ENCODE results near the gene TAGLN2.
A peak's percentile ranks its signal among the peaks of the same experiment; 100 is the strongest.

The TAGLN2 gene

DNA sequence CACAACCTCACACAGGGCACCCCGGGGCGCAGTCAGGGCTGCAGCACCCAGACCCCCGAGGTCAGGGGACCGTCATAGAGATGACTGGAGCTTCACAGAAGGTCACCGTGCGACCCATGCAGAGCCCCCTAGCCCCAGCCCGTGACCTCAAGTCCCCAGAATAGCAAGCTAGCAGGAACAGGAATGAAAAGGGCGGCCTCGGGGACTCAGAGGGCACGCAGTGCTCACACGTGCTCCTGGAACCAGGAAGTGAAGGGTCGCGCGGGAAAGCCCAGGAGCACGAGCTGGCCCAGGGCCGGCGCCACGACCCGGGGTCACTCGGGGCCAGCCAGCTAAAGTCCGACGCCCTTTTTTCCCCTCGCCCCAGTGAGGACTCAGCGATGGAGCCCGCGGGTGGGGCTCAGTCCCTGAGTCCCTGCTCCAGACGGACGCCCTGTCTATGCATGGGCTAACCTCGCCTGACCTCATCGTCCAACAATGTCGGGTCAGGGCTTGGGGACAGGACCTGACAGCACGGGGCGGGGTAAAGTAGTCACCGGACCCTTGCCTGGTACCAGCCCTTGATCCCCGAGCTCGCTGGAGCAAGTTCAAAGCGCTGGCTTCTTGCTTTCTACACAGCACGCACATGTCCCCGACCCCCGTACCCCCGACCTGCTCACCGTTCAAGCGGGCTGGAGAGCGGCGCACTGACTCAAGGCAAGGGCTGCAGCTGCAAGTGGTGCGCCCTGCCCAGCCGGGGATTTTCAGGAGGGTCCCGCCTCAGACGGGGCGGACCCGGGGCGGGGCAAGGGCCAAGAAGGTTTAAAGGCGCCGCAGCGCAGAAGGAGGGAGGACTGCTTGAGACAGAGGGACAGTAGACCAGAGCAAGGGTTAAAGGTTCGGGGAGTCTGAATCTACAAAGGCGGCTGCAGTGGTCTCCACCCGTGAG is at the start of gene TAGLN2:
TSS of gene TAGLN2 (minus strand) at position 717 of the 928 bp plus-strand sequence. CDS start 4,998 bp downstream, outside the sequence.
- no peak for DNase-seq

DNA sequence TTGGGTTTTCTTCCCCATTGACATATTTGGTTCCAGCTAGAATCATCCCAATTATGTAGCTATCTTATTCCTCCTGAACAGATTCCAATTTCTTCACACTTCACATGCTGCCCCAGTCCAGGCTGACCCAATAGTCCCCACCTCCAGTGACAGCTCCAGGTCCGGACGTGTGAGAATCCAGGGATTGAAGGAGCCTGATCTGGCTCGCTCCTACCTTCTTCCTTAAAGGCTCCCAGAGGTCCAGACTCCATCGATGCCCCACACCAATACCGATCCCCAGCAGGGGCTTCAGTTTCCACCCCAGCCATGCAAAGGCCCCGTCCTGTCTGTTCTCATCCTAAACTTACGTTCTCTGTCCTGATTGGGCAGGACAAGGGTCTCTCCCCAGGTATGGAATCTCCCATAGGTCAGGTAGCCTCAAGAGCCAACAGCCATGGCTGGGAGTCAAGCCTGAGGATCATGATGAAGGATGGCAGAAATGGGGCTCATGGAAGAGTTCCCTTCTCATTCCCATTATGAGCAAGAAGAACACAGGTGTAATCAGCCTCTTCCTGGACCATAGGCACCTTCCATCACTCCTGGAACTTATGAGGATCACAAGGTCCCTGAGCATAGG is 49.2 kb upstream of the TAGLN2 start:
- no peak for DNase-seq

DNA sequence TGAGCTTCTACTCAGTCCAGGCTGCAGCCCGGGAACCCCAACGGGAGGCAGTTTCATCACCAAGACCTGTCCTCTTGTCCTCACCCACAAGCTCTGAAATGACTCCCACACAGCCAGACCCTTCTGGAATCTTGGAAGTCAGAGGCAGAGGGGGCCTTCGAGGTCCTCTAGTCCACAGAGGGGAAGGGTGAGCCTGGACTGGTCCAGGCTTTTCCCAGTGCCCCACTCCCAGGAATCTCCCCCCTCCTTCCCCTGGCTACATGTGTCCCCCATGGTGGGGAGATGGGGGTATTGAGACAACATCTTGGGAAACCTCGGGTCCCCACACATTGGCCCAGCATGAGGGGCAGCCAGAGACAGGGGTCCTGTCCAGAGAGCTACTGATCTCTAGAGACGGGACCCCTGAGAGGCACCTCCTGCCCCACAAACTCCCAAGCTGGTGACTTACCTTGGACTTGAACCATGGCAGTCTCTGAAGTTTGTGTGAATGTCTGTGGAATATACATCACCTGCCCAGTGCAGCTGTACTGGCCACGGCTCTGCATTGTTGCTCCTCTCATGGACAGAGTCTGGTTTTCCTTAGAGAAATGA is 48.1 kb upstream of the TAGLN2 start:
- DNase-seq: no peak

DNA sequence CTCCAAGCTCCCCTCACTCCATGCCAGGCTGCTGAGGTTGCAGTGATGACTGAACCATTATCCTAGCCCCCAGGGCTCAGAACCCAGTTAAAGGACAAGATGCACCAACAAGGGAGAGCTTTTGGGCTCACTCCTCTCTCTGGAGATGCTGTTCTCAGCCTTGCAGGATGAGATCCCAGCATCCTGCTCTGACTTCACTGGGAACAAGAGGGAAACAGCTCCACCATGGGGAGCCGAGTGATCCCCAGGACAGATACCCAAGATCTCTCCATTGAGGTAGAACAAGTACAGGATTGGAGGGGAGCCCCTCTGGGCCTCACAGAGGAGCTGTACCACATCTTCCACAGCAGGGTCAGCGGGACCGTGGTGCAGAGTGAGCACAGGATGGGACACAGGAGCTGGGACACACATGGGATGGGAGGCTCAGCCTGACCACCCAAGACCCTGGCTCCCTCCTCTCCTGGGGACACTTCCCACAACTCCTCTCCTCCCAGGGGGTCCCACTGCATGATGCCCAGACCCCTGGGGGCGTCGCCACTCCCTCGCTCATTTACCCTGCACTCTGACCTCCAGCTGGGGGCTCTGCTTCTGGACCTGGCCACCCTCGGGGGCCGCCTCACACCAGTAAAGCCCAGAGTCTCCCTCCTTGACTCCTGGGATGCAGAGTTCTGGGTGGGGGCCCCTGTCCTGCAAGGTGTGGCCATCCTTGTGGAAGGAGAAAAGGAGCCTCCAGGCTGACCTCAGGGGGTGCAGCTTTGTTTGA is 47.3 kb upstream of the TAGLN2 start:
- DNase-seq: no peak

- no peak for DNase-seq
Observed at GRCh38 chr1:159970932-159971342, 45.6 kb upstream of the TAGLN2 start.

DNA sequence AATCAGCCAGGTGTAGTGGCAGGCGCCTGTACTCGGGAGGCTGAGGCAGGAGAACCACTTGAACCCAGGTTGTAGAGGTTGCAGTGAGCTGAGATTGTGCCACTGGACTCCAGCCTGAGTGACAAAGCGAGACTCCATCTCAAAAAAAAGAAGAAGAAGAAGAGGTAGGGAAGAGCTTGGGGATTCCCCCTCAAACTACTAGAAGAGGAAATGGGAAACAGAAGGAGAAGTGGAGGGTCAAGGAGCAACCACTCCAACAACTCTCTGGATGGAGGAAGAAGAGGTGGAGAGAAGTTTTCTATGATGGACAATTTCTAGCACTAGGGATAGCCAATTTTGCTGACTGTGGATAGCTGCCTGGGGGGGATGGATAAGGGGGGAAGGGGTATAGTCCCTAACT is 43.6 kb upstream of the TAGLN2 start:
- DNase-seq: no peak

- no peak for DNase-seq
Observed at GRCh38 chr1:159965263-159965662, 40.0 kb upstream of the TAGLN2 start.

DNA sequence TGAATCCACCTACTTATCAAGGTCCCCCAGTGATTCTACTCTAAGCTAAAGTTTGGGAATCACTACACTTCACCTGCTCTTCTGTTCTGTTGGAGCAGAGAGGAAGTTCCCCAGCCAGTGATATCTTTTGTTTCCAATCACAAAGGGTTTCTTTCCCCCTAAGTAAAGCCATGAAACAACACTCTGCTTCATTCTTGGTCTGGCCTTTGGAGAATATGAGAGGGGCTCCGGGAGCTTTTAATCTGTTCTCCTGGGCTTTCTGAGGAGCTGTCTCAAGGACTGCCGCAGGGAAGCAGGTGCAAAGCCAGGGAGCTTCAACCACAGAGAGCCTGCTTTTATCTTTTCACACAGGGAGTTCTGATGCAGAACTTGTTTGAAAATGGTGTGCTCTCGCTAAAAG is 38.8 kb upstream of the TAGLN2 start:
- DNase-seq: no peak

- DNase-seq: no peak
Observed at GRCh38 chr1:159962176-159962575, 36.9 kb upstream of the TAGLN2 start.

DNA sequence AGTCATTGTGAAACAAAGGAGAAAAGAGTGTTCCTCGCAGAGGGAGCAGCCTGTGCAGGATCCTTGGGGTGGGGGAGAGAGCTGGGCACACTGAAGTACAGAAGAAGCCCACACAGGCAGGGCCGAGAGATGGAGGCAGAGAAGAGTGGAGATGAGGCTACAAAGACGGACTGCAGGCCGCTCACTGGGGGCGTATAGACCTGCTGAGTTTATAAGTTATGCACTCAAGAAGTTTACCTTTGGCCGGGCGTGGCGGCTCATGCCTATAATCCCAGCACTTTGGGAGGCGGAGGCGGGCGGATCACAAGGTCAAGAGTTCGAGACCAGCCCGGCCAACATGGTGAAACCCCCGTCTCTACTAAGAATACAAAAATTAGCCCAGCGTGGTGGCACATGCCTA is 36.3 kb upstream of the TAGLN2 start:
- no peak for DNase-seq

DNA sequence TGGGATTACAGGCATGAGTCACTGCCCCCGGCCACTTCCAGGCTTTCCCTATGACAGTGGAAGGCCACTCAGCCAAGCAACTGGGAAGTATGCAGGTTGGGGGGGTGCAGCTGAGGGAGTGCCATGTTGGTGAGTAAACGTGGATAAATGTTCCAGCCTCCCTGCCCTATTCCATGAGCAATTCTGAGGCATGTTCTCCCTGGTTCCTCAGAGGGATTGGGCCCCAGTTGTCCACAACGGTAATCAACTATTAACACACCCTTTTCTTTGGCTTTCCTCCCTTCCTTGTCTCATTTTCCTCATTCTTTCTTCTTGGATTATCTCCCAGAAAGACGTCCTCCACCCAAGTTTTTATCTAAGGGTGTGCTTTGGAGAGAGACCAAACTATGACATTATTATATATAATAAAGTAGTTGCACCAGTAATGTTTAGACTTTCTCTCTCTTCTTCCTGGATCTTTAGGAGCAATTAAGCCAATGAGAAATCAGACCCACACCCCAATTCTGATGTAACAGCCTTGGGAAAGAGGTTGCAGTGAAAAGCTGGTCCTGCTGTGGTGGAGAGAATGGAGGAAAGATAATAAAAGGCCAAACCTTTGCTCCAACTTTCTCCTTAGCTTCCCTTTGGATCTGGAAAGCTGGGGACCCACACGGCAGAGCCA is 35.5 kb upstream of the TAGLN2 start:
- no peak for DNase-seq

DNA sequence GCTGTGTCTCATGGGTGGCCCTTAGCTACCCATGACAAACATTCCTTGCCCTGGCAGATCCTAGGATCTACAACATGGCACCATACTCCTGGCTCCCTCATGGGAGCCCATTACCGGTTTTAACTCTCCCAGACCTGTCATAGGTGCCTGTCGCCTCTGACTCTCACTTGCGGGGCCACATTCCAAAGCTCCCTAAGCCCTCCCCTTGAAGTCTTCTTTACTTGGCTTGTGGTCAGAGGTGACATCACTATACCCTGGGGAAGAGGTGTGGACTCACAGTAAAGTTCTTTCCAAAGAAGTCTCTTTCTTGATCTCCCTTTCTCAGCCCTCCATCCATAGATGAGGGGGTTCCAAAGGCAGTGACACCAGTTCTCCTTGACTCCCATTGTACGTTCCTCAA is 34.1 kb upstream of the TAGLN2 start:
- DNase-seq: no peak

DNA sequence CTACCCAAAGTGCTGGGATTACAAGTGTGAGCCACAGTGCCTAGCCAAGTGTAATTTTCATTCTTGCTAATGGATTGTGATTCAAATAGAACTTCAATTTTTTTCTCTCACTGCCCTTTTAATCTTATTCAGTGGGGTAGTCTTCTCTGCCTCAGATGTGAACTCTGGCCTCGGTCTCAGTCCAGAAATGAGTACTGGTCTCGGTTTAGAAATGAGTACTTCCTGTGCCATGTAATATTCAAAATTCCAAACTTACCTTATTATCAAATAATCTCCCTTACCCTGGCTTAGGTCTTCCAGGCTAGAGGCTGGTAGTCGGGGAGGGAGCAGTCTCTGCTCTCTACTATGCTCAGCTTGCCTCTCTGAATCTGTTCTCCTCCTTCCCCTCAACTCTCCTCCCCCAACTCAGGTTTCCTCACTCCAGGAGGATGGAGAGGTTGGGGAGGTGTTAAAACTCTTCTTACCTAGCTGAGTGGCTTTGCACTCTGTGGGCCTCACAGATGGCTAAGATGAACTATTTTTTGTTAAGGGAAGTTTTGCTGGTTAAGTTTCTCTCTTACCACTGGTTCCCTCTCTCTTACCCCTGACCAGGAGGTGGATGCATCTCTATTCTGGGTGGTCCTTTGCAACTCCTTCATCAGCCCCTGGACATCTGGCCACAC is 33.5 kb upstream of the TAGLN2 start:
- DNase-seq: no peak

DNA sequence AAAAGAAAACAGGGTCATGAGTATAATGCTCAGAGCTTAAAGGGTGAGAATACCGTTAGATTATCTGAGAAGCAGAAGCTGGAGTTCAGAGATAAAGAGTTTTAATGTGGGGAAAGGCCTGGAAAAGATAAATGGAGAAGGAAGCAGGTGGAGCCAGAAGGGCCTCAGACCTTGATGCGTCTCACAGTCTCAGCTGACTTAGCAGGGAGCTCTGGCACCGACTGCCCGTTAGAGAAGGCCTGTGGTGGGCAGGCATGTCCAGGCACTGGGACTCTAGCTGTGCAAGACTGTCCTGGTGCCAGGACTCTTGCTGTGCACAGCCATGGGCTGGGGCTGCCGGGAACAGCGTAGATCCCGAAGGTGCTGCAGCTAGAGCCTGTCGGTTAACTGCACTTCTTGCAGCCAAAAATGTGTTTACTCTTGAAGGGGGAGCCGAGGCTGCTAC is 32.5 kb upstream of the TAGLN2 start:
- peak; percentile 23 for DNase-seq

DNA sequence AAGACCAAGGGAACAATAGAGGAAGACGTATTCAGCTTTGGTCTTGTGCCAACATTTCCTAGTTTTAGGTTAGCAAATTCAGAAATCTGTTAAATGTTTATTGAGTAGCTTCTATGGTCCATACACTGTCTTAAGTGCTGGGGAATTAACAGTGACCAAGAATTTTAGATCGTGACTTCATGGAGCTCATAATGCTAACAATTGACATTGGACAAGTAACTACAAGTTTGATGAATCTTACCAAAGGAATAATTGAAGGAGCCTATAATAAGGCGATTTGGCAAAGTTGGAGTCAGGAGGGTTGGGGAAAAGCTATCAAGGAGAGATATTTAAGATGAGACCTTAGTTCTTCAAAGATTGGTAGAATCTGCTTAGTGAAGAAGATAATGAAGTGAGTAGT is 30.1 kb upstream of the TAGLN2 start:
- DNase-seq: no peak

GRCh38 chr1:159953536-159954515 is 28.5 kb upstream of the TAGLN2 start, which contains the start of gene SLAMF9:
TSS of gene SLAMF9 (minus strand) at chr1:159954237. CDS start at chr1:159954137, 100 bp downstream.
- DNase-seq: no peak

DNA sequence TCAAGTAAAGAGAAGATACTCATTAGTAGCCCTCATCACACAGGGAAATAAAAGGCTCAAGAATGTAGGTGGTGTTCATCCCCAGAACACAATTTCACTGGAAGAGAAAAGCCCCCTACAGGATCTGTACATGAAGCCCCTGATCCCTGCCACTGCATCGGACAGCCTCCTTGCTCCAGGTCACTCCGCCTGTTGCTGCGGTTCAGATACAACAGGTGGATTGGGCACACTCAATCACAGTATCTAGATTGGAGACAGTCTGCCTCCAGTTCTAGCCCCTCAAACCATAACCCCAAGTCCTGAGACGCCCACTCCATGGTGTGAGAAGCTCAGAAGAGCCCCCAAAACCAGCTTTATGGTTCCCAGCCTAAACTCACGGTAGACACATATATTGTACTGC is 27.6 kb upstream of the TAGLN2 start:
- DNase-seq: no peak

- DNase-seq: no peak
Observed at GRCh38 chr1:159951551-159951950, 26.2 kb upstream of the TAGLN2 start.

DNA sequence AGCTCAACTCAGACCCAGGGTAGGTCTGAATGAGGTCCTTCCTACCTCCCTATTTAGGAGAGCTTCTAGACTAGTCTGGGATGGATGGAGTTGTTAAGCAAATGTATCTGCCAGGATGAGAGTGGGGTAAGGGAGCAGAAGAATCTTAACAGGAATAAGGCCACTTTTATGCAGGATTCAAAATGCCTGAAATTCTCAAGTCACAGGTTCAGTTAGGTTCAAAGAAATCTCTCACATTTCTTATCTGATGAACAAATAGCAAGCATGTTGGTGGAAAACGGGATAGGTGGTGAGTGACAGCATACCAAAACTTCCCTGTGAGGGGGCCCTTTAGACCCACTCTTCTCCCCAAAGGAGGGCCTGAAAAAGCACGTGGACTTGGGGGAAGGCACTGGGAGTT is 25.7 kb upstream of the TAGLN2 start:
- no peak for DNase-seq

DNA sequence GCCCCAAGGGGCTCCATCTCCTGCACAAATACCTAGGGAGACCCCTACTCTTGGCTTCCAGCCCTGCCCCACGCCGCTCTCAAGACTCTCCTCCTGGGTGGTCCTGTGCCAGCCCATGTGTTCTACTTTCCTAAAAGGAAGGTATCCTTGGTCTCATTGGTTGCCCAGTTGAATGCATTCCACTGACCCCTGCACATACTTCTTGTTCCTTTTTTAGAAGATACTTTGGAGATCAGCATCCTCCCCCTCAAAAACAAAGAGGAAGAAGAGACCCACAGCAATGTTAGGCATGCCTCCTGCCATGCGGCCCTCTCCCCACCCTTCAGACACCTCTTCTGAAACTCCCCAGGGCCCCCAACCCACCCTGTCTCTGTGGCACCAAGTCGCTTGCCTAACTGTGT is 24.7 kb upstream of the TAGLN2 start:
- no peak for DNase-seq

DNA sequence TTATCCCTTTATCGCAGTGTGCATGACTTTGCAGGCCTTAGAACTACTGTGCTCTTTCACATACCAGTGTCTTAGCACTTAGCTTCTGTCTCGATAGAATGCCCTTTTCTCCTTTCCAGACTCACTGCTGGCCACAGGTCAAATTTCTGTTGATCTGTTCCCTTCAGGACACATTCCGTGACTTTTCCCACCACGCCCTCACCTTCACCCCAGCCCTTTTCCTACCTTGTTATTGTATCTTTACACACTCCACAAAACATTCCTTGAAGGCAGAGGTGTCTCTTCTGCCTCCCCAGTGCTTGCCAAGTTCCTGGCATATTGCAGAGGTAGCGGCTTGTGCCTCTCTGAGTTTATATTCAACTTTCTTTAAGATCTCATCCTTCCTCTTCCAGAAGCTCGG is 23.8 kb upstream of the TAGLN2 start:
- DNase-seq: no peak

Data from NCI-H1092 treated with DMSO at 0.1 percent for 48 hours (cell line).